Tibial nerve (tissue), 4 donors: ENCODE data around the gene NPEPL1.

Source experiments
- CTCF ChIP-seq, 5 experiments: fragments of 200-600 bp in 3 of 5; fragments of 450-650 bp in 2 of 5; sonication (generic) in 3 of 5; IDR thresholded peaks; one replicate each; pipeline ENCODE4 v1.5.1; 2016 to 2019; ENCODE audit warnings: antibody characterized with exemption in 5 of 5, mild to moderate bottlenecking in 3 of 5, moderate library complexity in 2 of 5
- EP300 ChIP-seq, 2 donors: sonication (generic); formaldehyde crosslinking; IDR thresholded peaks; one replicate each; pipeline ENCODE4 v1.6.1; 2017; ENCODE audit warnings: antibody characterized with exemption in 2 of 2, mild to moderate bottlenecking in 1 of 2
- POLR2A ChIP-seq, 2 donors: fragments of 450-650 bp; IDR thresholded peaks; one replicate each; pipeline ENCODE4 v1.6.1; 2017; ENCODE audit warnings: antibody characterized with exemption in 2 of 2, mild to moderate bottlenecking in 2 of 2, moderate library complexity in 2 of 2

GRCh38 chr20:58650776-58651558, 41.6 kb upstream of the NPEPL1 start, which contains the start of gene STX16:
- peak; percentile 45 to 89 (median 56) for TF ChIP-seq CTCF (IDR thresholded peaks at IDR 0.05)
- peak; percentile 28 to 57 for TF ChIP-seq POLR2A (IDR thresholded peaks at IDR 0.05)
- TF ChIP-seq EP300 (IDR thresholded peaks at IDR 0.05): peak in 1 of 2 donors; percentile 91
